Pons (tissue), 1 donor: ENCODE measurements around the gene TSHZ1.
"Not testable (repeated sequence)": the region's sequence is repeated elsewhere in the genome, so short reads cannot be mapped to it uniquely, and the experiment has no call there.

Experiments
- DNase-seq: peaks from one replicate; pipeline ENCODE4 v3.0.0-alpha.2; 2016; ENCODE audit warnings: low spot score

TSHZ1 gene

DNA sequence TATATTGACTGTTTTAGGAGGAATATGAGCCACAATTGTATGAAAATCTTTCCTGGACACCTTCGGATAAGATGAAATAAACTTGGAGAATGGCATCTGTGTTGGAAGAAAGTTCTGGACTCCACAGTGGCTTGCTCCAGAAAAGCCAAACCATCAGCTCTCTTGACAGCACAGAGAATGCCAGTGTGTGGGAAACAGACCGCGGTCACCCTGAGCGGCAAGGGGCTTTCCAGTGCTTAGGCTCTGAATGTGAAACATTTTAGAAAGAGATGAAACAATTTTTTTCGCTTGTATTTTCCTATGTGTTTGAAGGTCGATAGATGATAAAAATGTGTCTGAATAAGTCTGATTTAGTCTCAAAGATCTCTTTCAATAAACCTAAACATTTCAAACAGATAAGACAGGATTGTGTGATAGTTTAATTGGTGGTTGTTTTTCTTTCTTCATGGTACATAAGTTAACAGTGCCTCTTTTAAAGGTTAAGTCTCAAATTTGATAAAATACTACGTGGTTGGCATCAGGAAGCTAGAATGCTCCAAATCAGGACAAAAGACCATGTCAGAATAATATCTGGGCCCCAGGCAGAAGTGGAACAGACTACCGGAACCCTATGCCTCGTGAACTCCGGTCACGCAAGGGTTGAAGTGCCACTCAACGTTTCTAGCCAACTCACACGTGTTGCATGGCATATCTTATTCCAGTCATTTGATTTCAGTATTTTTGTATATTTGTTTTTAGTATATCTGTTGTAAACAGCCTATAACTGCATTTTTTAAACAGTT, 30.6 kb upstream of the TSHZ1 start:
- DNase-seq = no peak

- DNase-seq = no peak
These were observed 27.1 kb upstream of the TSHZ1 start for GRCh38 chr18:75183524-75183923.

DNA sequence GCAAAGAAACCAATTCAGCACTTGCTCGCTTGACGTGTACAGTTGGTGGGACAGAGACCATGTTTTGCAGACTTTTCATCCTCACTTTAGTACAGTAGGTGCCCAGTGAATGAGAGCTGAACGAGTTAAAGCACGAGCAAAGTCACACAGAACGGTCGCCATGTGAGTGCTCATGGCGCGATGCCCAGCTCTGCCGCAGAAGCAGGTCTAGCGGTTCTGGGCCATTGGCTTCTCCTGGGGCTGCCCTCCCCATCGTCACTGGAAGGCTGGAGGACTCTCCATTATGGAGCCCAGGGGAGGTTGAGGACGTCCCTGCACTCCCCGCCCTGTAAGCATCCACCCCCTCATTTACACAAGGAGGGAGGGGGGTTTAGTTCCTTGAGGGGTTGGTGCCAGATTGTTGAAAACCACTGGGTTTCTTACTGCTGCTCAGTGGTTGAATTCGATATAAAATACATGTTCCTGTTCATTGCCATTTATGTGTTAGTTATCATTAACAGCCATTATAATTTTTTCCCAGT, 26.6 kb upstream of the TSHZ1 start:
- no peak for DNase-seq

GRCh38 chr18:75185460-75185859, 25.1 kb upstream of the TSHZ1 start:
- no peak for DNase-seq

DNA sequence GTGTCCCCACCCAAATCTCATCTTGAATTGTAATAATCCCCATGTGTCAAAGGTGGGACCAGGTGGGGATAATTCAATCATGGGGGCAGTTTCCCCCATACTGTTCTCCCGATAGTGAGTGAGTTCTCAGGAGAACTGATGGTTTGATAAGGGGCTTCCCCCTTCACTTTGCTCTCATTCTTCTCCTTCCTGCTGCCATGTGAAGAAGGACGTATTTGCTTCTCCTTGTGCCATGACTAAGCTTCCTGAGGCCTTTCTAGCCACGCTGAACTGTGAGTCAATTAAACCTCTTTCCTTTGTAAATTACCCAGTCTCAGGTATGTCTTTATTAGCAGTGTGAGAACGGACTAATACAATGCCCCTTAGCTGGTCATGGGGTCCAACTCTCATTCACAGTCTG, 22.9 kb upstream of the TSHZ1 start:
- DNase-seq = not testable (repeated sequence)

GRCh38 chr18:75189696-75190095, 20.9 kb upstream of the TSHZ1 start:
- no peak for DNase-seq

GRCh38 chr18:75192899-75193298, 17.7 kb upstream of the TSHZ1 start:
- DNase-seq = no peak

- DNase-seq = no peak
These were observed 12.6 kb upstream of the TSHZ1 start for GRCh38 chr18:75198036-75198435.

DNA sequence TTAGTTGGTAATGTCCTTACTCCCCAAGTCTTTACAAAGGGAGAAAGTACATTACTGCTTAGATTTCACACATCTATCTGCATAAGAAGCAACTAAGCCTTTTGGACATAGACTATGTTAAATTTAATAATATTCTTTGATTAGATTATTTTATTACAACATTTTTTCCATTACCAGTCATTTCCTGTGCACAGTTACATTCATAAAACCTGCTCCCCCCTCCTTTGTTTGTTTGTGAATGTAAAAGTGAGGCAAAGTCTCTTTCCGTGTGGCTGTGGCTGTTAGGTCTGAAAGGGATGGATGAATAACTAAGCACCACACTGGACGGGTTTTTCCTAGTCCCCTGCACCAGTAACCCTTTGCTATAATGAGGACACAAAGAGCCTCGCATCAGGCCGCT, 11.3 kb upstream of the TSHZ1 start:
- DNase-seq = peak; percentile 1

DNA sequence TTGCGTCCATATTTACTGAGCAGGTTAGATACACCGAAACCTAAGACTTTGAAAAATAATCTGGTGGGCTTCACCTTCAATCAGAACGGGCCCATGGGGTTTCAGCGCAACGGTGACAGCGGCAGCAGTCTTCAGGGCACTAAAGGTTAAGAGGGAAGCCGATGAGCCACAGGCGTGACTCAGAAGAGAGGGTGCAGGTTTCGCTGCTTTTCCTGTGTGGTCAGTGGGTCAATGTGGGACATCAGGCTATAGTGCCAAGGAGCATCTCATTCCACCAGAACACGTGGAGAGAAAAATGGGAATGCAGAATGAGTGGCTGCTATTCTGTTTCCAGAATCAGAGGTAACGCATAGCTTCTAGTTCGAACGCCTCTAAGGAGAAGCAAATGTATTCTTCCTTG, 10.5 kb upstream of the TSHZ1 start:
- no peak for DNase-seq

GRCh38 chr18:75200605-75201280, 9.9 kb upstream of the TSHZ1 start:
- DNase-seq = no peak

DNA sequence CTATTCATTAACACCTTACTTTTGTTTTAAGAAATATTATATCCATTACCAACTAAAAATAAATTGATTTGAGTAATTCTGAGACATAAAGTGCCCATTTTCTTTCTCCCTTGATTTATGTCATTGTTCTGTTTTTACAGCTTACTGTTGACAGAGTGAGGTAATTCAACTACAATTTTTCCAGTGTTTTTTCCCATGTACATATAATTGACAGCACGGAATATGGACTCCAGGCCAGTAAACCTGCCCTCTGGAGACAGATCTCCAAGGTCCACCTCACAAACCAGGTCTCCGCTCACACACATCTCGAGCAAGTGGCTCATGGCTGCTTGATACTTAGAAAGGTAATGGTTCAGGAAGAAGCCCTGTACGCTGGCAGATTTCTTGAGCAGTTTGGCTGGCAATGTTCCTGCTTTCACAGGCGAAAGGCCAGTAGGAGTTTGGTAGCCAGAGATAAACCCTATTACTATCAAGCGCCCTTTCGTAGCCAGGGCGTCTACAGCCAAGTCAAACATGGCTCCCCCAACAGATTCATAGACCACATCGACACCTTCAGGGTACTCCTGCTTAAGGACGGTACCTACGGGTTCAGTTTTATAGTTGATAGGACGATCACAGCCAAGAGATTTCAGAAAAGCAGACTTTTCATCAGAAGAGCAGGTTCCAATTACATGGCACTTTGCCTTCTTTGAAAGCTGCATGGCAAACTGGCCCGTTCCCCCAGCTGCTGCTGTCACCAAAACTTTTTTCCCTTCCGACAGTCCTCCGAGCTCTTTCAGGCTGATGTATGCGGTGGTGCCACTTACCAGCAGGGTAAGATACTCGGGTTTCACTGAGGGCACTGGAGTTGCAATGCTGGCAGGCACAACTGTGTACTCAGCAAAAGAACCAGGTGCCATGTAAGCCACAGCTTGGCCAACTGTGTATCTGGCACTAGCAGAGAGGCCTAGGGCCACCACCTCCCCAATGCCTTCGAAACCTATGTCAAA, 9.0 kb upstream of the TSHZ1 start:
- peak; percentile 17 for DNase-seq

DNA sequence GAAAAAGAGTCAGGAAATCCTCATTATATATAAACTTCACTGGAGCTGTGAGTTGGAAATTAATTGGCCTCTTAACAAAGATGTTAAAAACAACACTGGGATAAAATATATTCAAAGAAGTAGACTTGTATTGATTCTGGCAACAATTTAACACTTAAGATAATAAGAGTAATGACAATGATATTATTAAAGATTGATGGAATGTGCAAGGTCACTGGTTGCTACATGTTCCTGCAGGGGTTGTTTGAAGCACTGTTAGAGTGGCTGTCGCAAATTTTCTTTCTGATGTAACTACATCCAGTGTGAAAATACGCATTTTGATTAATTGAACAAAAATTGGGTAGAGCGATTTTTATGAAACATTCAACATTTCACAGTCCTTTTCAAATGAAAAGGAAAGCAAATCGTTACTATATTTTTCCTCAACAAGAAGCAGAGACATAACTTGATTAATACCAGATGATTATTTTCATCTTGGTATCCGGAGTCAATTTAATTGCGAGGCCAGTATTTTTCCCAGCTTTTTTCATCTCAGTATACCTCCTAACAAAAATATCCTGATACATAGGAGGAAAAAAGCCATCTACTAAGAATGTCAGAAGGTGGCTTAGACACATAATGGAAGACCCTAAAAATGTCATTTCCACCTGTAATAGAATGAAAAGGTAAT, 7.8 kb upstream of the TSHZ1 start:
- peak; percentile 8 for DNase-seq

- peak; percentile 38 for DNase-seq
These were observed 7.0 kb upstream of the TSHZ1 start for GRCh38 chr18:75203416-75204268.

GRCh38 chr18:75204269-75204731, 6.3 kb upstream of the TSHZ1 start:
- DNase-seq = peak; percentile 12

GRCh38 chr18:75204732-75205513, 5.7 kb upstream of the TSHZ1 start:
- DNase-seq = no peak

GRCh38 chr18:75205514-75206132, 5.0 kb upstream of the TSHZ1 start:
- DNase-seq = no peak

DNA sequence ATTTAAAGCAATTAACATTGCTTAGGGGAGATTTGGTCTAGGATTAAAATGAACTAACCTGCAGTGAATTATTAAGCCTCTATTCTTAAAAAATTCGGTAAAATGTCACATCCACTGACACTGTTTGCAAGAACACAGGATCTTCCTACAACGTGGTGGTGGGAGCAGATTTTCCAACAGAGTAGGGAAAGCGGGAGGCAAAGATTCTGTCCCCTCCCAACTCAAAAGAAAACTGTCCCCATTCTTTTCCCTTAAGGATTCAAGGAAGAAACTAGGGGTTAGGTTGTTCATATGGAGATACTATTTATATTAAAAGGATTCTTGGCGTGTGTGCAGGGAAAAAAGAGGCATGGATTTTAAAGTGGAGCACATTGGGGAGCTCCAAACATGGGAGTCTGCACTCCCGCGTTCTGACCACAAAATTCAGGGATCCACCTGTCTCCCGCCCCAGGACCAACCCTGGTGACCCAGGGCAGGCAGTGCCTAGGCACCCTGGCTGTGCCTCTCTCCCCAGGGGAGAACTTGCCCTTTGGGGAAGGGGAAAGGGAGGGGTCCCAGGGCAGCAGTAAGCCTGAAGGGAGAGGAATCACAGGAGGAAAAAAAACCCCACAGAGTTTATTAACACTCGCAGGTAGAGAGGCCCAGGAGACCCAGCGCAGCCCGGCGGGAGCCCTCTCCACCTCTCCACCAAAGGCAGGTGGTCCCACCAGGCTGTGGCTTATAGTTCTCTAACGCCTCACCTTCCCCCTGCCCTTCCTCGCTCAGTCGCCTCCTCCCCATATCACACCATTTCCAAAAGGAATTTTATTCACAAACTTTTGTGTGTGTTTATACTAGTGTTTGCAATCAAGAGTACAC, 3.9 kb upstream of the TSHZ1 start:
- no peak for DNase-seq
